Measurements from ENCODE around the gene TAS2R60. TPM values are rescaled to one million over a fixed set of nuclear protein-coding genes. Genes with fewer than 3 reads are reported as not detected.
A peak's percentile ranks its signal among the peaks of the same experiment; 100 is the strongest.

Gene TAS2R60
- polyA plus RNA-seq, 1 of the 3 experiments (the other 2 are of a cell fraction): not detected

GRCh38 chr7:143416565-143417149 lies 26.6 kb upstream of the TAS2R60 start (continued):
- TF ChIP-seq CTCF (IDR thresholded peaks at IDR 0.05): peak; percentile 98

GRCh38 chr7:143417734-143418383 lies 25.4 kb upstream of the TAS2R60 start:
- Histone ChIP-seq H3K4me3 (ENCODE audit: low read depth in 2 of 2, low read length in 1 of 2) (no peak overlapping the region), H3K36me3 (replicated peaks in 1 of 2; ENCODE audit: control insufficient read depth in 1 of 2, insufficient read depth in 2 of 2, low read length in 1 of 2) (no peaks in the 10 kb centered on the region), H3K27me3 (ENCODE audit: insufficient read depth) (no peaks in the 10 kb centered on the region), H3K4me2 (no peak overlapping the region), H3K4me1 (ENCODE audit: control insufficient read depth in 1 of 2, insufficient read depth in 2 of 2, low read depth in 1 of 2, low read length in 1 of 2) (peaks cover 0 to 12% of the 10 kb centered on the region in 2 experiments; a peak in 2 of 4 replicates), H3K9me3 (no peaks in the 10 kb centered on the region), H3K27ac (ENCODE audit: low read depth in 2 of 2, low read length in 1 of 2) (no peak overlapping the region), H3F3A (replicated peaks; ENCODE audit: insufficient read depth) (peaks cover 9% of the 10 kb centered on the region), H4K20me1 (ENCODE audit: insufficient read depth) (no peaks in the 10 kb centered on the region), H2AFZ (ENCODE audit: low read depth) (no peak overlapping the region), H3K9ac (no peak overlapping the region), H3K9me2 (no peaks in the 10 kb centered on the region), H3K79me2 (ENCODE audit: insufficient read depth) (no peaks in the 10 kb centered on the region)
- no peak for DNase-seq
- ChIA-PET CTCF (interaction anchor here (0.9 to 5.8 kb wide), 12 partner anchors 11 to 508 kb away, joined by 3 to 125 read pairs (median 12); partner anchors contain the start of genes GSTK1 and ZYX), POLR2A (no interaction called here)
- WGBS (ENCODE audit: low lambda C conversion rate): 48% methylated on average over 1 of the region's 1 CpG
- TF ChIP-seq EP300 (IDR thresholded peaks at IDR 0.05; ENCODE audit: borderline replicate concordance in 1 of 2, low read depth in 1 of 2, low read length in 1 of 2) (no peak), MXI1 (IDR thresholded peaks at IDR 0.05; ENCODE audit: low read depth, low read length) (no peak), TAF1 (IDR thresholded peaks at IDR 0.05; ENCODE audit: borderline replicate concordance, low read depth, low read length) (no peak)

- TF ChIP-seq YY1 (IDR thresholded peaks at IDR 0.05; ENCODE audit: low read depth) (no peak), MAX (IDR thresholded peaks at IDR 0.05; ENCODE audit: low read depth) (0 out of 2 replicates have a peak, but pooled peaks have one; percentile 21), MXI1 (IDR thresholded peaks at IDR 0.05; ENCODE audit: low read depth, low read length) (no peak), ZBTB33 (IDR thresholded peaks at IDR 0.05; ENCODE audit: borderline replicate concordance, low read depth) (no peak)
- Histone ChIP-seq H3F3A (replicated peaks; ENCODE audit: insufficient read depth) (peaks cover 9% of the 10 kb centered on the region), H3K9me3 (no peaks in the 10 kb centered on the region), H4K20me1 (ENCODE audit: insufficient read depth) (no peaks in the 10 kb centered on the region), H3K27ac (ENCODE audit: low read depth in 2 of 2, low read length in 1 of 2) (no peak overlapping the region), H3K4me1 (ENCODE audit: control insufficient read depth in 1 of 2, insufficient read depth in 2 of 2, low read depth in 1 of 2, low read length in 1 of 2) (peaks cover 0 to 12% of the 10 kb centered on the region in 2 experiments; a peak in 2 of 4 replicates), H3K27me3 (ENCODE audit: insufficient read depth) (no peaks in the 10 kb centered on the region), H2AFZ (ENCODE audit: low read depth) (no peak overlapping the region; the same call in 1 of the 2 replicates), H3K9ac (no peak overlapping the region), H3K79me2 (ENCODE audit: insufficient read depth) (no peaks in the 10 kb centered on the region), H3K9me2 (no peaks in the 10 kb centered on the region), H3K36me3 (replicated peaks in 1 of 2; ENCODE audit: control insufficient read depth in 1 of 2, insufficient read depth in 2 of 2, low read length in 1 of 2) (no peaks in the 10 kb centered on the region), H3K4me2 (no peak overlapping the region), H3K4me3 (ENCODE audit: low read depth in 2 of 2, low read length in 1 of 2) (no peak overlapping the region)
- POLR2A ChIA-PET: no interaction called here
- no peak for DNase-seq
- 66% methylated on average over 11 of the region's 11 CpGs for WGBS (ENCODE audit: low lambda C conversion rate)
- CTCF ChIA-PET: interaction anchor here (0.6 to 5.8 kb wide), 5 partner anchors 39 to 204 kb away, joined by 3 to 125 read pairs (median 4); partner anchors contain the start of gene ZYX
These were observed 24.4 kb upstream of the TAS2R60 start for GRCh38 chr7:143418681-143419458.
